Endothelial cell of umbilical vein (primary cell): ENCODE results near the gene ABHD5. TPM values are rescaled to one million over a fixed set of nuclear protein-coding genes. Genes with fewer than 3 reads are reported as not detected.

Experiments
- BruUV-seq: library from RNA; stranded (reverse); fragments of 400-500 nt; replicated peaks from 2 replicates; lab custom pipeline; 2021; lab: Mats Ljungman, UMichigan
- CTCF ChIA-PET: fragments of 300-600, 350-600 bp; sonication (Branson Sonifier 250); formaldehyde crosslinking; loops from one replicate; lab custom pipeline; 2021; ENCODE audit warnings: antibody characterized with exemption, inconsistent platforms; lab: Charles Lee
- POLR2A ChIA-PET: fragments of 300-600, 350-600 bp; sonication (Branson Sonifier 250); formaldehyde crosslinking; loops from one replicate; lab custom pipeline; 2021; ENCODE audit warnings: antibody characterized with exemption, inconsistent platforms; lab: Charles Lee
- DNase-seq: peaks from one replicate; pipeline ENCODE4 v3.0.0-alpha.2; 2011; ENCODE audit warnings: low read depth, low spot score
- FAIRE-seq: peaks from 2 replicates; lab custom pipeline; 2011; peaks lifted over from hg19 to GRCh38; lab: Jason Lieb, UNC
- H2AFZ ChIP-seq: 2 replicates; pipeline ENCODE4 v1.6.0; 2012; ENCODE audit warnings: low read depth, low read length, control low read depth, inconsistent platforms
- H3K27ac ChIP-seq: 2 replicates; pipeline ENCODE4 v1.5.1; 2011; ENCODE audit warnings: low read depth, mild to moderate bottlenecking, control low read depth, low read length, moderate library complexity; ENCODE audit not compliant: insufficient read depth
- H3K27me3 ChIP-seq, 2 experiments: 2 replicates each; pipeline versions ENCODE4 v1.6.0 to v1.6.1; 2011; ENCODE audit warnings: low read length in 2 of 2, mixed read lengths in 1 of 2; ENCODE audit not compliant: control insufficient read depth in 2 of 2, insufficient read depth in 2 of 2
- H3K36me3 ChIP-seq, 2 experiments: 2 replicates in 1 of 2; 3 replicates in 1 of 2; pipeline ENCODE4 v1.5.1; 2011; ENCODE audit warnings: low read length in 2 of 2, mild to moderate bottlenecking in 1 of 2, moderate library complexity in 1 of 2; ENCODE audit not compliant: control insufficient read depth in 2 of 2, insufficient read depth in 2 of 2; ENCODE audit errors: extremely low read depth in 1 of 2
- H3K4me1 ChIP-seq: 3 replicates; pipeline ENCODE4 v1.5.1; 2011; ENCODE audit warnings: mild to moderate bottlenecking, low read length; ENCODE audit not compliant: control insufficient read depth, insufficient read depth; ENCODE audit errors: extremely low read depth
- H3K4me2 ChIP-seq: 2 replicates; pipeline ENCODE4 v1.6.1; 2011; ENCODE audit warnings: low read length, control low read depth, mixed read lengths; ENCODE audit not compliant: insufficient read depth
- H3K4me3 ChIP-seq, 3 experiments: fragments of 200-600 bp in 1 of 3; sonication (generic), shearing (Covaris generic) in 1 of 3; replicated peaks in 1 of 3; 2 replicates each; pipeline ENCODE4 v1.5.1; 2011 to 2016; ENCODE audit warnings: control low read depth in 3 of 3, low read length in 3 of 3, mild to moderate bottlenecking in 2 of 3, inconsistent platforms in 1 of 3, low read depth in 1 of 3, moderate library complexity in 1 of 3; ENCODE audit not compliant: insufficient read depth in 1 of 3
- H3K79me2 ChIP-seq: 2 replicates; pipeline ENCODE4 v1.6.0; 2012; ENCODE audit warnings: low read length, inconsistent platforms; ENCODE audit not compliant: control insufficient read depth, insufficient read depth
- H3K9ac ChIP-seq: replicated peaks from 2 replicates; pipeline ENCODE3; 2011; ENCODE audit warnings: low read length, control low read depth; ENCODE audit not compliant: insufficient read depth; ENCODE audit errors: extremely low read depth
- H3K9me1 ChIP-seq: replicated peaks from 3 replicates; pipeline ENCODE4 v1.6.0; 2011; ENCODE audit warnings: mild to moderate bottlenecking, low read length; ENCODE audit not compliant: control insufficient read depth, insufficient read depth; ENCODE audit errors: extremely low read depth
- H3K9me3 ChIP-seq: replicated peaks from 2 replicates; pipeline ENCODE4 v1.5.1; 2012; ENCODE audit warnings: low read length, inconsistent platforms; ENCODE audit not compliant: control insufficient read depth, insufficient read depth
- H4K20me1 ChIP-seq: replicated peaks from 2 replicates; pipeline ENCODE3; 2011; ENCODE audit warnings: mild to moderate bottlenecking, low read length; ENCODE audit not compliant: control insufficient read depth, insufficient read depth; ENCODE audit errors: extremely low read depth
- EZH2 ChIP-seq: IDR thresholded peaks from 2 replicates; pipeline ENCODE4 v1.6.1; 2012; ENCODE audit warnings: borderline replicate concordance, low read depth, mild to moderate bottlenecking, moderate library complexity, low read length, inconsistent platforms; ENCODE audit not compliant: severe bottlenecking
- FOS ChIP-seq: IDR thresholded peaks from 2 replicates; pipeline ENCODE4 v1.6.1; 2011; ENCODE audit warnings: mild to moderate bottlenecking, low read length, moderate library complexity, borderline replicate concordance; ENCODE audit not compliant: insufficient read depth
- GATA2 ChIP-seq: IDR thresholded peaks from 2 replicates; pipeline ENCODE4 v1.7.0; 2011; ENCODE audit warnings: low read depth, mild to moderate bottlenecking, moderate library complexity, mixed read lengths, low read length; ENCODE audit not compliant: insufficient read length, insufficient read depth
- JUN ChIP-seq: IDR thresholded peaks from 2 replicates; pipeline ENCODE4 v1.6.1; 2011; ENCODE audit warnings: borderline replicate concordance, low read depth; ENCODE audit not compliant: insufficient read length, insufficient read depth
- MYC ChIP-seq: IDR thresholded peaks from one replicate; pipeline ENCODE4 v1.6.1; 2011; ENCODE audit warnings: mild to moderate bottlenecking, low read depth, low read length
- POLR2A ChIP-seq: IDR thresholded peaks from 2 replicates; pipeline ENCODE4 v1.6.1; 2012; ENCODE audit warnings: low read depth, mild to moderate bottlenecking, control low read depth, low read length
- POLR2AphosphoS5 ChIP-seq: IDR thresholded peaks from 2 replicates; pipeline ENCODE4 v1.6.1; 2012; ENCODE audit warnings: low read depth, mild to moderate bottlenecking, control low read depth, low read length, moderate library complexity; ENCODE audit not compliant: insufficient read depth
- dilution Hi-C: fragments of 300-500 bp; cut with MboI; formaldehyde crosslinking; loops from one replicate; pipeline ENCODE4 v1.15.0; 2019; ENCODE audit warnings: low sequenced_read_pairs; ENCODE audit not compliant: extremely low pct_ligation_motif_present
- intact Hi-C: fragments of 100-400 bp; cut with micrococcal nuclease; formaldehyde crosslinking; loops from one replicate; pipeline ENCODE4 v1.10.0; 2022
- polyA plus RNA-seq, 4 experiments: library from polyadenylated mRNA; depleted of rRNA in 3 of 4; stranded (reverse) in 3 of 4; unstranded in 1 of 4; fragments of >200 nt; gene quantifications; 2 replicates each; pipeline versions ENCODE4 v1.2.1 to v1.2.3, GENCODE V29; 2011 to 2012; ENCODE audit warnings: missing spikeins in 1 of 4
- total RNA-seq: library from RNA; stranded (reverse); gene quantifications from 2 replicates; pipeline ENCODE4 v1.2.3, GENCODE V29; 2021
- TF ChIP-seq, protein P1 (sequence below), 2 donors: IDR thresholded peaks; 1 replicate in 1 of 2; 2 replicates in 1 of 2; pipeline ENCODE4 v1.5.1; 2011; ENCODE audit warnings: low read length in 2 of 2, mild to moderate bottlenecking in 2 of 2, moderate library complexity in 2 of 2, control low read depth in 1 of 2, inconsistent platforms in 1 of 2, low read depth in 1 of 2; ENCODE audit not compliant: insufficient read depth in 1 of 2; ENCODE audit errors: extremely low read depth in 1 of 2
- TF ChIP-seq, protein P2 (sequence below): IDR thresholded peaks from 2 replicates; pipeline ENCODE4 v1.6.1; 2011; ENCODE audit not compliant: insufficient read depth, insufficient read length

ABHD5 gene
- total and polyA plus RNA-seq, 2 donors (not counting 3 experiments of a cell fraction or from before 2014, with no cell fraction given): 10.0 to 21.2 TPM

DNA sequence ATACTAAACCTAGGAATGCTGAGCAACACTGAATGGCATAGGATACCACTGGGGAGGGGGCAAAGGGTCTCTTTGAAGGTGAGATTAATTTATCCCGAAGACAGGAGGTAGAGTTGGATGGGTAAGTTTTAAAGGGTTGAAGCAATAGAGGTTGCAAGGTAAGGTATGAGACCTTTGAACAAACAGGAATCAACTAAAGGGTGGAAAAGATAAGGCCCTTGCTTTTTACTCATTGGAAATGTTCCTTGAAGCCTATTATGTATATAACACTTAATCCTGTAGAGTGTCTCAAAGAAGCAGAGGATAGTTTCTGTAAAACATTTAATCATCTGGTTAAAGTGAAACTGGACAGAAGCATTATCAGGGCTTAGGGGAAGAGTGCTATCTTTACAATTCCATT is 5.7 kb downstream of the ABHD5 start:
- POLR2A ChIA-PET: no interaction called here
- intact Hi-C loops: no loop called here
- peaks cover 6% of the 10 kb centered on the region for H4K20me1 ChIP-seq

More for the DNA sequence above, 5.7 kb downstream of the ABHD5 start:
- Histone ChIP-seq H3K79me2 (peaks cover 40% of the 10 kb centered on the region), H3K4me1 (peaks cover 8% of the 10 kb centered on the region), H3K4me2 (no peak overlapping the region), H3K9me1 (no peaks in the 10 kb centered on the region), H2AFZ (no peak overlapping the region), H3K36me3 (no peaks in the 10 kb centered on the region), H3K27me3 (no peaks in the 10 kb centered on the region), H3K9ac (no peak overlapping the region), H3K9me3 (no peaks in the 10 kb centered on the region), H3K4me3 (no peak overlapping the region), H3K27ac (no peak overlapping the region)
- CTCF ChIA-PET: interaction anchor here (1.2 to 1.7 kb wide), 2 partner anchors 12 to 57 kb away, joined by 3 to 4 read pairs; no protein-coding TSS in a partner anchor
- TF ChIP-seq, protein P1, sequence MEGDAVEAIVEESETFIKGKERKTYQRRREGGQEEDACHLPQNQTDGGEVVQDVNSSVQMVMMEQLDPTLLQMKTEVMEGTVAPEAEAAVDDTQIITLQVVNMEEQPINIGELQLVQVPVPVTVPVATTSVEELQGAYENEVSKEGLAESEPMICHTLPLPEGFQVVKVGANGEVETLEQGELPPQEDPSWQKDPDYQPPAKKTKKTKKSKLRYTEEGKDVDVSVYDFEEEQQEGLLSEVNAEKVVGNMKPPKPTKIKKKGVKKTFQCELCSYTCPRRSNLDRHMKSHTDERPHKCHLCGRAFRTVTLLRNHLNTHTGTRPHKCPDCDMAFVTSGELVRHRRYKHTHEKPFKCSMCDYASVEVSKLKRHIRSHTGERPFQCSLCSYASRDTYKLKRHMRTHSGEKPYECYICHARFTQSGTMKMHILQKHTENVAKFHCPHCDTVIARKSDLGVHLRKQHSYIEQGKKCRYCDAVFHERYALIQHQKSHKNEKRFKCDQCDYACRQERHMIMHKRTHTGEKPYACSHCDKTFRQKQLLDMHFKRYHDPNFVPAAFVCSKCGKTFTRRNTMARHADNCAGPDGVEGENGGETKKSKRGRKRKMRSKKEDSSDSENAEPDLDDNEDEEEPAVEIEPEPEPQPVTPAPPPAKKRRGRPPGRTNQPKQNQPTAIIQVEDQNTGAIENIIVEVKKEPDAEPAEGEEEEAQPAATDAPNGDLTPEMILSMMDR (IDR thresholded peaks at IDR 0.05; ENCODE audit: extremely low read depth in 1 of 2, insufficient read depth in 1 of 2, low read depth in 1 of 2, low read length in 2 of 2): no peak
- no peak for TF ChIP-seq FOS
- no peak for TF ChIP-seq EZH2
- TF ChIP-seq, protein P2, sequence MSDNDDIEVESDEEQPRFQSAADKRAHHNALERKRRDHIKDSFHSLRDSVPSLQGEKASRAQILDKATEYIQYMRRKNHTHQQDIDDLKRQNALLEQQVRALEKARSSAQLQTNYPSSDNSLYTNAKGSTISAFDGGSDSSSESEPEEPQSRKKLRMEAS: no peak
- no peak for TF ChIP-seq MYC
- TF ChIP-seq POLR2A: no peak
- no peak for TF ChIP-seq JUN
- TF ChIP-seq POLR2AphosphoS5: no peak
- no peak for TF ChIP-seq GATA2
- DNase-seq: no peak
- dilution Hi-C loops: no loop called here
- no peak for FAIRE-seq
- no TSS peak for BruUV-seq
